Esophagus (tissue), 2 donors: ENCODE measurements around the gene ELAC2. TPM values are rescaled to one million over a fixed set of nuclear protein-coding genes. Genes with fewer than 3 reads are reported as not detected.

ENCODE experiments used
- H3K27ac ChIP-seq, 2 donors: one replicate each; pipeline ENCODE4 v1.5.1; 2013; ENCODE audit warnings: low read depth in 2 of 2, mild to moderate bottlenecking in 2 of 2, inconsistent platforms in 1 of 2, low read length in 1 of 2, moderate library complexity in 1 of 2
- H3K27me3 ChIP-seq, 2 donors: one replicate each; pipeline ENCODE4 v1.6.1; 2013; ENCODE audit warnings: low read length in 2 of 2, control low read depth in 1 of 2, mild to moderate bottlenecking in 1 of 2; ENCODE audit not compliant: insufficient read depth in 2 of 2, control insufficient read depth in 1 of 2
- H3K36me3 ChIP-seq, 2 donors: one replicate each; pipeline ENCODE4 v1.6.1; 2013; ENCODE audit warnings: low read length in 1 of 2; ENCODE audit not compliant: control insufficient read depth in 2 of 2, insufficient read depth in 2 of 2
- H3K4me1 ChIP-seq, 2 donors: one replicate each; pipeline ENCODE4 v1.6.1; 2013; ENCODE audit warnings: low read length in 1 of 2; ENCODE audit not compliant: control insufficient read depth in 2 of 2, insufficient read depth in 2 of 2
- H3K4me3 ChIP-seq, 2 donors: one replicate each; pipeline ENCODE4 v1.5.1; 2013; ENCODE audit warnings: low read length in 2 of 2, mild to moderate bottlenecking in 2 of 2, low read depth in 1 of 2, moderate library complexity in 1 of 2
- H3K9me3 ChIP-seq, 2 donors: one replicate each; pipeline ENCODE4 v1.6.1; 2013; ENCODE audit warnings: mild to moderate bottlenecking in 2 of 2, low read depth in 1 of 2, low read length in 1 of 2, moderate library complexity in 1 of 2; ENCODE audit not compliant: control insufficient read depth in 2 of 2, insufficient read depth in 1 of 2
- WGBS, 2 donors: extraction: QIAGEN DNeasy Blood & Tissue Kit; methylation state at CpG; one replicate each; pipeline ENCODE4 v1.1.7; 2013; 5-methylcytosine and 5-hydroxymethylcytosine counted together
- polyA plus RNA-seq, 2 donors: library from polyadenylated mRNA; stranded (reverse); fragments of 200-250 nt; gene quantifications; one replicate each; pipeline ENCODE4 v1.2.3, GENCODE V29; 2013
- donor health status: healthy with polysubstance abuse.
- donor health status: Bipolar disorder and iron deficiency.

ELAC2 gene
- polyA plus RNA-seq, 2 donors = 27.3 to 37.3 TPM

GRCh38 chr17:12952012-12952411, 65.8 kb downstream of the ELAC2 start:
- H3K36me3 ChIP-seq = peaks cover 0 to 7% of the 10 kb centered on the region in 2 donors
- WGBS, 2 donors = 91 to 93% methylated on average over 4 of the region's 4 CpGs

GRCh38 chr17:12947047-12947446, 70.8 kb downstream of the ELAC2 start:
- H3K4me3 ChIP-seq = no peak overlapping the region
- H3K36me3 ChIP-seq = no peaks in the 10 kb centered on the region
- WGBS, 2 donors = 87% methylated on average over 4 of the region's 4 CpGs
- H3K27ac ChIP-seq = no peak overlapping the region
- no peaks in the 10 kb centered on the region for H3K27me3 ChIP-seq
- H3K9me3 ChIP-seq = peaks cover 0 to 2% of the 10 kb centered on the region in 2 donors
- H3K4me1 ChIP-seq = no peaks in the 10 kb centered on the region

More at GRCh38 chr17:12952012-12952411, 65.8 kb downstream of the ELAC2 start:
- H3K4me1 ChIP-seq = no peaks in the 10 kb centered on the region
- H3K9me3 ChIP-seq = peaks cover 0 to 4% of the 10 kb centered on the region in 2 donors
- H3K4me3 ChIP-seq = no peak overlapping the region
- no peaks in the 10 kb centered on the region for H3K27me3 ChIP-seq
- H3K27ac ChIP-seq = no peak overlapping the region

Other genes starting within 250 kb of the ELAC2 start
- gene ARHGAP44, start 228.5 kb downstream of the ELAC2 start, polyA plus RNA-seq = under 1 TPM; 0.81 to 0.96 TPM